Astrocyte (in vitro differentiated cells and primary cell): ENCODE measurements around the gene PPP4R4.

ENCODE experiments used
- EZH2 ChIP-seq: IDR thresholded peaks from 2 replicates; pipeline ENCODE4 v1.6.1; 2012; ENCODE audit warnings: mild to moderate bottlenecking, low read length, inconsistent platforms; ENCODE audit not compliant: insufficient read depth
- TF ChIP-seq, protein P1 (sequence below): IDR thresholded peaks from 2 replicates; pipeline ENCODE4 v1.5.1; 2011; ENCODE audit warnings: low read depth, mild to moderate bottlenecking, inconsistent platforms, low read length, moderate library complexity; ENCODE audit not compliant: insufficient read depth

GRCh38 chr14:94291906-94292525, 117.9 kb downstream of the PPP4R4 start:
- TF ChIP-seq, protein P1, sequence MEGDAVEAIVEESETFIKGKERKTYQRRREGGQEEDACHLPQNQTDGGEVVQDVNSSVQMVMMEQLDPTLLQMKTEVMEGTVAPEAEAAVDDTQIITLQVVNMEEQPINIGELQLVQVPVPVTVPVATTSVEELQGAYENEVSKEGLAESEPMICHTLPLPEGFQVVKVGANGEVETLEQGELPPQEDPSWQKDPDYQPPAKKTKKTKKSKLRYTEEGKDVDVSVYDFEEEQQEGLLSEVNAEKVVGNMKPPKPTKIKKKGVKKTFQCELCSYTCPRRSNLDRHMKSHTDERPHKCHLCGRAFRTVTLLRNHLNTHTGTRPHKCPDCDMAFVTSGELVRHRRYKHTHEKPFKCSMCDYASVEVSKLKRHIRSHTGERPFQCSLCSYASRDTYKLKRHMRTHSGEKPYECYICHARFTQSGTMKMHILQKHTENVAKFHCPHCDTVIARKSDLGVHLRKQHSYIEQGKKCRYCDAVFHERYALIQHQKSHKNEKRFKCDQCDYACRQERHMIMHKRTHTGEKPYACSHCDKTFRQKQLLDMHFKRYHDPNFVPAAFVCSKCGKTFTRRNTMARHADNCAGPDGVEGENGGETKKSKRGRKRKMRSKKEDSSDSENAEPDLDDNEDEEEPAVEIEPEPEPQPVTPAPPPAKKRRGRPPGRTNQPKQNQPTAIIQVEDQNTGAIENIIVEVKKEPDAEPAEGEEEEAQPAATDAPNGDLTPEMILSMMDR: no peak
- TF ChIP-seq EZH2: no peak
